GM21447 (cell line): ENCODE measurements around the gene TRAF3IP3.
A peak's percentile ranks its signal among the peaks of the same experiment; 100 is the strongest.

Source experiments
- ATAC-seq: cut with Tn5 transposase; IDR thresholded peaks from one replicate; pipeline ENCODE4 v1.9.1; 2021; ENCODE audit not compliant: unreplicated experiment

The TRAF3IP3 gene

DNA sequence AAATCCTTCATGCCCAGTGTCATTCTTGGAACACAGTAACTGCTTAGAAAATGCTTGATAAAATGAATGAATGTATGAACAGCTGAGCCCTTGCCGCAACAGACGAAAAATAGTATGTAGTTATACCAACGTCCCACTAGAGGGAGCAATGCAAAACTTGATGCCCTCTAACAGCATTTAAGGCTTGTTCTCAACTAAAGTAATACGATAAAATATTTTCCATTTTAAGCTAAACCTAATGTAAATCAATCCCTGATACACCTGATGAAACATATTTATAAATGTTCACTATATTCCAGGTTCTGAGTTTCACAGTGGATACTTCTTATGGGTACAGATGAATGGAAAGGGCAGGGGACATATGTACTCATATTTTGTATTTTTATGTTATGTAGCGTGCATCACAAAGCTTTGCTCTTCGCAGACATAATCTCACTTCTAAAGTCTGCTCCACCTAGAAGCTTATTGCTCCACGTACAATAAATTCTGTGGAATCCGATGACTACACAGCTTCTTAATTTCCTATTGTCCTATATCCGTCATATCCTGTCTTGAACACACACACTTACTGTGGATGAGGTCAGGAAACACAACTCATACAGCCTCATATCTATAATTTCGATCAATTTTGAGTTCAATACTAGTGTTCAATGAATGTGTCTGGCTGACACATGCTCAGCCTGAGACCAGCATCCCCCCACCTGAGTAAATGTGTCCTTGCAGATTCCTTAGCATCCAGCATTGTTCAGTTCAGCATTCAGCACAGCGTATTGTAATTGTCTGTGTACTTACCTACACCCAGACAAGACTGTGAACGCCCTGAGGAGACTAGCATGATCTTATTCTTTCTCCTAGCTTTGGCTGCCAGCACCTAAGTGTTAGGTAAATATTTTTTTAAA is 67.5 kb downstream of the TRAF3IP3 start:
- no peak for ATAC-seq

DNA sequence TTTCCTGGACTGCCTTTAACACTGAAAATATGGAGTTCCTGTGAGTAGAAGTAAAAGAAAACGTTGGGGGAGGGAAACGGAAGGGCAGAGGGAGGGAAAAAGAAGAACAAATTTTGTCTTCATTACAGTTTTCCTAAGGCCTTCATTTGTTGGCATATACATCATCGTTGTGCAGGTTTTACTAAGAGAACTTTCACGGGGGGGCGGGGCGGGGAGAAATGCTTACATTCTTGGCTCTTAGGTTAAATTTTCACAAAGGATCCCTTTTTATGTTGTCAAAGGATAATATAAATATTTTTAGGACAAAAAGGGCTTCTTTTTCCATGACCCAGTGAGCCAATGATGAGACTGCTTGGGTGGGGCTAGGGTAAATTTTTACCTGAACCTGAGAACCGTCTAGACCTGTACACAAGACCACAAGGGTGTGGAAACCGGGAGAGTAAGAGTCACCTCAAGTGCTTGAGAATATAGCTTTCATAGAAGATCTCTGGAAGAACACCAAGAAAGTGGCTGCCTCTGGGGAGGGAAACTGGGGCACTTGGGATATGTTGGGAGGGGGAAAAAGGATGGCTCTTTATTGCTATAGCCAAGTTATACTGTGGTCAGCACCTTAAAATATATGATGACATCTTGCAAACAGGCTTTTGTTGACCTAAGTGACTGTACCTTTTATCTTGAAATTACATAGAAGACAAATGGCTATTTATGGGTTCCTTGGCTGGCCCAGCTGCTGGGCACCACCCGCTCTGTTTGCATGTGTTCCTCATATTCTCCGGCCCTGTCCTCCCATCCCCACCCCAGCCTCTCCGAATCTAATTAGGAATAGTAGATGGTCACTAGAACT is 70.0 kb downstream of the TRAF3IP3 start:
- ATAC-seq = no peak

DNA sequence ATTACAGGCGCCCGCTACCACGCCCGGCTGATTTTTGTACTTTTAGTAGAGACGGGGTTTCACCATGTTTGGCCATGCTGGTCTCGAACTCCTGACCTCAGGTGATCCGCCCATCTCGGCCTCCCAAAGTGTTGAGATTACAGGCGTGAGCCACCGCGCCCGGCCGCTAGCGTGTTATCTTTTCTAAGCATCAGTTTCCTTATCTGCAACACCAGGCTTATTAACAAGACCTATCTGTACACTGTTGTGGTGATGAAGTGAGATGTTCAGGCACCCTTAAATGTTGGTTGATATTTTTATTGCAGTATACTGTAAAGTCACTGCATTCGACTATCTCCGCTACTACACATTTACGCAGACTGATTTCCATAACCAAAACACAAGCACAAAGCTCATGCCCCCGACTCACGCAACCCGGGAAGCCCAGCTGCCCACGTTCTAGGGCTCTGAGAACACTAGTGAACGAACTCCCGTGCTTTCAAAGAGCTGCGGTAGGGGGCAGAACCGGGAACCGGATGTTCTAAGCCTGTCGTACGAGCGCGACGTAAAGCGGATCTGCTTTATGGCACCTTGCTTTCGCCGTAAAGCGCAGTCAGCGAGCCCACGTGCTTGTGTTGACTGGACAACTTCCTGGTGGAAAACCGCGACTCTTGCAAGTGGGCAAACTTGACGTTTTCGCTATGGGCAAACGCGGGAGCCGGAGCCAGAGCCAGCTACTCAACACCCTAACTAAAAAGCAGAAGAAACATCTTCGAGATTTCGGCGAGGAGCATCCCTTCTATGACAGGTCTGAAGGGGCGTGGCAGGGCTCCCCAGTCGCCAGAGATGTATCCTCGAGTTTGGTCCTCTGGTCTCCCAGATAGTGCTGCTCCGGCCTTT is 71.8 kb downstream of the TRAF3IP3 start, which contains the start of gene UTP25:
TSS of gene UTP25 (plus strand) at position 589 of the 879 bp plus-strand sequence. CDS start at position 681, 92 bp downstream.
- ATAC-seq = peak; percentile 86

DNA sequence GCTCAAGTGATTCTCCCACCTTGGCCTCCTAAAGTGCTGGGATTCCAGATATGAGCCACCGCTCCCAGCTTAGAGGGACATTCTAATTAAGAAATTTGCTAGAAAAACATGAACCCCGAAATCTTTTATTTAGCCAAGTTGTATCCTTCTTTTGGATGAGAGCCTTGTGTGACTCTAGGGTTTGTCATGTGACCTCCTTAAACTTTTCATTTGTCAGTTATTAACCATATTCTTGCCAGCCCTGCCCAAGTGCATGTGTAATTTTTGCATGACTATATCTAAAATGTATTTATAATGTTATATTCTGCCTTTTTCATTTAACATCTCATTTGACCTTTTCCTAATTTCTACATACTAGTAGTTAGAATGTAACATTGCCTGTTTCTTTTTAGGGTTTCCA is 73.9 kb downstream of the TRAF3IP3 start:
- no peak for ATAC-seq

DNA sequence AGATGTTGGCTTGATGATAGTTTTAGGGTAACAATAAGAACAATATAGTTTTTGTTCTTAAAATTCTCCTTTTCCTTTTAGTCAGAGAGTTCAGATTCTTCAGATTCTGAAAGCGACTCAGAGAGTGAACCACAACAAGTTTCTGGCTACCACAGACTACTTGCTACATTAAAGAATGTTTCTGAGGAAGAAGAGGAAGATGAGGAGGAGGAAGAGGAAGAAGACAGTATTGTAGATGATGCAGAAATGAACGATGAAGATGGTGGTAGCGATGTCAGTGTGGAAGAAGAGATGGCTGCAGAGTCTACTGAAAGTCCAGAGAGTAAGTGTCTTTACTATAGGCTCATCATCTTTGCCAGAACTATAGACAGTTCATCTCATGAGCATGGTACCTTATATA is 74.9 kb downstream of the TRAF3IP3 start:
- no peak for ATAC-seq

DNA sequence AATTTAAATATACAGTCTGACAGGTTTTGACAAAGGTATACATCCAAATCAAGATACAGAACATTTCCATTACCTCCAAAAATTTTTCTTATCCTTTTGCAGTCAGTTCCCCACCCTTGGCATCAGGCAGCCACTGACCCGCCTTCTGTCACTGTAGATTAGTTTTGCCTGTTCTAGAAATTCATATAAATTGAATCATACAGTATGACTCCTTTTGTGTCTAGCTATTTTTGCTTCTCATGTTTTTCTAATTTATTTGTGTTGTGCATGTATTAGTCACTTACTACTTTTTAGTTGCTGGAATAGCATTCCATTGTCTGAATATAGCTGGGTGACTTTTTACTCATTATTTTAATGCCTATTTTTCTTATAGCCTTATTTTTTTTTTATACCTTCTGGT is 75.8 kb downstream of the TRAF3IP3 start:
- ATAC-seq = no peak
